GM21423 (cell line): ENCODE results near the gene FADS3.

Source experiments
- ATAC-seq: cut with Tn5 transposase; IDR thresholded peaks from one replicate; pipeline ENCODE4 v1.9.1; 2021; ENCODE audit warnings: mild to moderate bottlenecking, moderate library complexity; ENCODE audit not compliant: unreplicated experiment

The FADS3 gene

DNA sequence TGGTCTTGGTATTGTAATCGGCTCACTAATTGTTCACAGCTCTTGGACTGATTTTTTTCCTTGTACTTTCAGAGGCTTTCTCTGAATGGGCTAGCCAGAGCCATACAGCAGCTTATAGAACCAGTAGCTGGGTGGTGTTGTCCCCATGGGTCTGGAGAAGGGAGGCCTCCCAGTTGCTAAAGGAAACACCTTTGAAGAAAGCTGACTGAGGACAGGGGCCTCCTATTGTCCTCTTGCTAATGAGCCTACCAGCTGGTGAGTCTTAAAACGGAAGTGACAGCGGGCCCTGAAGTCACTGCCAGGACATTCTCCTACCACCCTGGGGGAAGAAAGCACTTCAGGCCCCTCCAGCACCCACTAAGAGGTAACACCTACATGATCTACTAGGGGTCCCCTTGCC lies 9.9 kb downstream of the FADS3 start:
- ATAC-seq = no peak

DNA sequence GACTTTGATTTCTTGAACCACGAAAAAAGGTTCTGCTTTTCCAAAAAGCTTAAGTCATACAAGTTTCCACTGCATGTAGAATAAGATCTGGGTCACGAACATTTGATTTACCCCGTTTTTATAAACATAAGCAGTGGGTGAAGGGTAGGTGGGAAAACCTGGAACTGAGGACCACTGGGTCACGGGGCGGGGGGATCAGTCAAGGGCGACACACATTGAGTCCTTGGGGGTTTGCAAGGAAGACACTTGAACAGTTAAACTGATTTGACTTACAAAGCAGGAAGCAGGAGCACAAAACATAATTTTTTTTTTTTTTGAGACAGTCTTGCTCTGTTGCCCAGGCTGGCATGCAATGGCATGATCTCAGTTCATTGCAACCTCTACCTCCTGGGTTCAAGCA lies 10.9 kb downstream of the FADS3 start:
- no peak for ATAC-seq

DNA sequence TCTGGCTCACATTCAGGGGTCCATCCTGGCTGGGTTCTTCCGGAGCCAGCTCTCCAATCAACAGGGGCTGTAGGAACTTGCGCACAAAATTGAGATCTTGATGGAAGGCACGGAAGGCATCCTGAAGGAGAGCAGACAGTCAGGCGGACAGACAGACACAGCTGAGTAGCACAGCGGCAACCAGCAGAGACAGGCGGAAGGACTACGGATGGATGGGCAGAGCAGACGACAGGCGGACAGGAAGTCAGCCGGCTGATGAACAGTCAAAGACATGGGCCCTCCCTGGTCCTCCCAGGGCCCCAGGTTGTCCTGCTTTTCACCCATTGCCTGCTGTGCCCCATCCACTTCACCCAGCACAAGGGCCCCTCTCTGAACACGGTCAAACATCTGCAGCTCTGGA lies 11.3 kb downstream of the FADS3 start:
- ATAC-seq = no peak

DNA sequence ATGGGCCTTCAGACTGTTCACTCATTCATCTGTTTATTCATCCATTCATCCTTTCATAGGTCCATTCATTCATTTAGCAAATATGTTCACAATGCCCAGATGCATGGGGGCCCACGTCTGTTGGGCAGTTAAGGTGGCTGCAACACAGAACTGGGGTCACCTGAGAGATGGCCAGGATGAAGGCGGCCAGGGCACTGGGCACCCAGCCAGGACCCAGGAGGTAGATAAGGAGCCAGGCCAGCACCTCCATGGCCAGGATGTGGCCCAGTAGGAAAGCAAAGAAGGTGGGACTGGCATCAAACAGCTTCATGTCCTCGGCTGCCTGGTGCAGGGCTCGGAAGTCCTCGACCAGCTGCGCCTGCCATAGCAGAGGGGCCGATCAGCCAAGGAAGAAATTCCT lies 12.2 kb downstream of the FADS3 start:
- ATAC-seq = no peak

DNA sequence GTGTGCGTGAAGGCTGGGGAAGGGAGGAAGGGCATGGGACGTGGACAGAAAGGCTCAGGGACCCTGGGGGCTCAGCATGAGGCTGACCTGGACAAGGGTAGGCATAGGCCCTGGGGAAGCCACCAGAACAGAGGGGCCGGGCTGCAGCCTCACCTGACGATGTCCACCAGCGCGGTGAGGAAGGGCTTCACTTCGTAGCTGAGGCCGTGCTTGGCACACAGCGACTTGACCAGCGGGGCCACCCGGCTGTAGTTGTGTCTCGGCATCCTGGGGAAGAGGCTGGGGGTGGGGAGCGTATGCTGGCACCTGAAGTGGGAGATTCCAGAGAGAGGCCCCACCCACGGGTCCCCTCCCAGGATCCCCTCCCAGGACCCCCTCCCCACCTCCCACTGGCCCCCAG lies 15.6 kb downstream of the FADS3 start:
- no peak for ATAC-seq

DNA sequence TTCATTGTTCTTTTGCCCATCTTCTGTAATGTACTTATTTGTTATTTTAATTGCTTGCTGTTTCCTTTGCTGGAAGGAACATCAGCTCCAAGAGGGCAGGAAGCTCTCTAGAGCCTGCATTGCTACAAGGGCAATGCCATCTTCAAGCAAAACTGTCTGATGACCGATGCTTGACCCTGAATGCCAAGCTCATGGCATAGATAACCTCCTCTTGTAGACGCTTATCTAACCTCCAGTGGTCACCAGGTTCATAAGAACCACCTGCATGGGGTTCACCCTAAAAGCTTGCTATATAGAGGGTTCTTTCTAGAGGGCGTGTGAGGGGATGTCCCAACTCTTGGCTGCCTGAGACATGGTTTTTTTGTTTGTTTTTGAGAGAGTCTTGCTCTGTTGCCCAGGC lies 16.5 kb downstream of the FADS3 start:
- ATAC-seq = no peak

DNA sequence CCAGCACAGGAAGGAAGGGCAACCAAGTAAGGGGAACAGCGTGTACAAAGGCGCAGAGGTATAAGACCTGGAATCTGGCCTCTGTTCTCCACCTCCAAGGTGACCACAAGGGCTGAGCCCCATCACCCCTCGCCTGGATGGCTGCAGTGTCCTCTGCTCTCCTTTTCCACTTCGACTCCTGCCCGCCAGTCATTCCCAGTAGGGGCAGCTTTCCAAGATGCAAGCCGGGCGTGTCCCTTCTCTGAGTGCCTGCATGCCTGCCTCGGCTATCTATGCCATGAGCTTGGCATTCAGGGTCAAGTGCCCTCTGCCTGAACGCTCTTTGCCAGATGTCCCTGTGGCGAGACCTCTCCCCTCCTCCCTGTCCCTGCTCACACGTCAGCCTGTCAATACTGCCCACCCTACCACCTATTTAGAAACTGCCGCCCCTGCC lies 17.0 kb downstream of the FADS3 start:
- ATAC-seq = no peak

DNA sequence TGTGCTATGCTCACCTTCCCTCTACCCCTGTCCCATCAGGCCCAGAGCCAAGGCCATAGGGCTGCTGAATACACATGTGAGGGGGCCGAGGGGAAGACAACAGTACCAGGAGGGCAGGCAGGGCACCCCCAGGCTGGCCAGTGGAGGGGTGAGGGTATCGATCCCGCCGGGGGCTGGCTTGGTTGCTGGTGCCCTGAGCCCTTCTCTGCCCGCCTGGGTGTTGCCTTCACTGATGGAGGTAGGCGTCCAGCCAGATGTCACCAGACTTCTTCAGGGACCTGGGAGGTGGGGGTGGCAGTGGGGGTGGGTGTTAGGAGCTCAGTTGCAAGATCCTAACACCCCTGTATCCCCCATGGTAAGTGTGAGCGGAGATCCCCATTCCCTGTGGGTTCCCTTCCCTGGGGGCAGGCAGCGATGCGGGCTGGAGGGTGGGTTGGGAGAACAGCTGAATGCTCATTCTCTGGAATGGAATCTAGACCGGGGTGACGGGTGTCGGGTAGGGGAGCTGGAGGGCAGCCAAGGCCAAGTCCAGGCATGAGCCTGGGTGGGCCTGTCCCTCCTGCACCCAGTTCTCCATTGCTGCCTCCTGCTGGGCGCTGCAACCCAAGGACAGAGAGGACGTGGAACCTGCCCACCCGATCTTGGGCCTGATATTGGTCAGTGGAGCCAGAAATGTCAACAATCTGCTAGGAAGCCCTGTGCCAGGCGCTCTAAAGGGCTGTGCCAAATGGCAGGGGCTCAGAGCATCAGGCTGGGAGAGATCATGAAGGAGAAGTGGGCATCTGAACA lies 17.6 kb downstream of the FADS3 start:
- ATAC-seq = no peak

DNA sequence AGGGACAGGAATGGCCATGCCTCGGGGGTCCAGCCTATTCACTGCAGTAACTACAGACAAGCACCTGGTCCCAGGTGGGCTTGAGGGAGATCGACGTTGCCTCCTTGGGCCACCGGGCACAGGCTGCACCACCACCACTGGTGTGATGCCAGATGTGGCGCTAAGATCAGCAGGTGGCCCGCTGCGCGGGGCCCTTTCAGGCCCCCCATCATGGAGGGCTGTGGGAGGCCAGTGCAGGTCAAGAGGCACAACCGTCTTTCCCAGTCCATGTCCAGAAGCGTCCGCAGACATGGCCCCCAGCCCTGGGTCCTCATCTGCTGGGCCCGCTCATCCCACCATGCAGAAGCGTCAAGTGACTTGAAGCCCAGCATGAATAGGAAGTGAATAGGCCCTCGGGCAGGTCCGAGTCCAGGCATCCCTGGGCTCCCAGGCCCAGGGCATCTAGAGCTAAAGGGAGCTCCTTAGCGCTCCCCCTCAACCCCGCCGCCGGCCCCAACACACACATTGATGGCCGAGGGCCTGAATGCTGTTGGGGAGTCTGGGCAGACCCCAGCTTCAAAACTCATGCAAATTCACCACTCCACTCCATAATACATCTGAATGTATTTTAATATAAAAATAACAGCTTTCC lies 18.3 kb downstream of the FADS3 start:
- no peak for ATAC-seq

DNA sequence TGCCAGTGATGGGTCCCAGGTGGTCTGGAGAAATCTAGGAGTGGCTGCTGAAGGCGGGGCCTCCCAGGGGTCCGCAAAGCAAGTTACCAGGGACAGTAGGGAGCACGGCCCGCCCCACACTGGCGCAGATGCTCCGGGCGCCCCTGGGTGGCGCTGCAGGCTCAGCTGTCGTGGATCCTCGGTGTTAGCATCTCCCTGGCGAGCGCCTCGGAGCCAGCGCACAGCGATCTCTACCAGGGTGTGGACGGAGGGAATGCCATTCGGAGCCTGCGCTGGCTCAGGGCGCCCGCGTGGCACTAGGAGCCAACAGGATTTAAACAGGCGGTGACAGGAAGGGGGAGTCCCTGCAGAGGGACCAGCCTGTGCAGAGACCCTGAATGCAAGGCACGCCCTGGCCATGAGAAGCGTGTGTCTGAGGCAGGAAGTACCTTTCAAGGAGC lies 20.2 kb downstream of the FADS3 start:
- ATAC-seq = peak; percentile 69

DNA sequence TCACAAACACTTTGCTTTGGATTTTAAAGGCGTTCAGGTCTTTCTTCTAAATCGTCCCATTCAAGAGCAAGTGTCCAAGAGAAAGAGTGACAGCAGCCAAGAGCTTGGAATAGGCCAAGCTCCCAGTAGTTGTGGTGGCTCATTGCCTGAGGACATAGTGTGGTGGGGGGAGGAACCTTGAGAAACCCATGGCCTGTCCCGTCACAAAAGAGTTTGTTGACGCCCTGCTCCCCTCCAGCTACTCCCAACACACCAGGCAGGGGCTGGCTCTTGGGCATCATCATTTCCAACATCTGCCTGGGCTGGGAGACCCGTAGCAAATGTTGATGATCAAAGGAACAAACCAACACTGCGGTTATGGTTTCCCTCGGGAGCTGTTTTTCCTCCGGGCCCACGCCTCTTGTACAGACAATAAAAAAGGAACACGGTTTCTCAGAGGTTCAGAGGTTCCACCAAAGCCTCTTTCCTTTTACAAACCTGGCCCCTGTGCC lies 20.8 kb downstream of the FADS3 start:
- no peak for ATAC-seq

DNA sequence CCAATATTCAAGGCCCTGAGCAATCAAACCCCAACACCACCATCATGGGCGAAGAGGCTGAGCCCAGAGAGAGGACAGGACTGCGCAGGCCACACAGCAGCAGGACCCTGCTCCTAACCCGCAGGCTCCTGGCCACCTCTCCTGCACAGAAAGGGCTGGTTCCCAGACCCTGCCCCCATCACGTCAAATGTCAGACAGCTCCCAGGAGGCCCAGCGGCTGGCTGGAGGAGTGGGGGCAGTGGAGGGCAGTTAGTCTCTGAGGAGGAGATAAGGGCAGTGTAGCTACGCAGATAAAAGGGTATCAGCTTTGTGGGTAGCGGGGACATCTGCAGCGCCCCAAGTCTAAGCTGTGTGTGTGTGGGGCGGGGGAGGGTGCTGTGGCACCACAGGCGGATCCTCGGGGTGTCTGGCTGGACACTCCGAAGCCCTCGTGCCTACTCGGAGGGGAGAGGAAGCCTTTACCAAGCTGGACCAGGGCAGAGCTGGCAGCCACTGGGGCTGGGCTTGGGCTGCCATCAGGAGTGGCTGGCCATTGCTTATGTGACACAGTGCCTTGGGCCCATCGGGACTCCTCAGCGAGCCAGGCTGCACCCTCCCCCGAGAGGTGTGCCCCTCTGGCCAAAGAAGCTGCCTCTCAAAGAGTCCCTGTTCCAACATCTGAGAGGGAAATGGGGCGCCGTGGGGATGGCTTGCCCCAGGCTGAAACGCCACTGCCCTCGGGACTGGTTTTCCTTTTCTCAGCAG lies 21.5 kb downstream of the FADS3 start:
- no peak for ATAC-seq

DNA sequence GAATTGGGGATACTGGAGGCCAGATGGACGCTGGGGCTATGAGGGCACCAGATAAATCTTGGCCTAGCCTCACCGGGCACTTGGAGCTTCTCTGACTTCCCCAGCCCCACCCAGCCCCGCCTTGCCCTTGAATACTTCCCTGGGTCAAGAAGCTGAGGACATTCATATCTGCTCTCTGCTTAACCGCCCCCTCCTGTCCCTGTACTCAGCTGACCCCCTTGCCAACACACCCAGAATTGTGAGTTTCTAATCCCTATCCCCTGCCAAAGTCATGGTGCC lies 22.0 kb downstream of the FADS3 start:
- no peak for ATAC-seq

DNA sequence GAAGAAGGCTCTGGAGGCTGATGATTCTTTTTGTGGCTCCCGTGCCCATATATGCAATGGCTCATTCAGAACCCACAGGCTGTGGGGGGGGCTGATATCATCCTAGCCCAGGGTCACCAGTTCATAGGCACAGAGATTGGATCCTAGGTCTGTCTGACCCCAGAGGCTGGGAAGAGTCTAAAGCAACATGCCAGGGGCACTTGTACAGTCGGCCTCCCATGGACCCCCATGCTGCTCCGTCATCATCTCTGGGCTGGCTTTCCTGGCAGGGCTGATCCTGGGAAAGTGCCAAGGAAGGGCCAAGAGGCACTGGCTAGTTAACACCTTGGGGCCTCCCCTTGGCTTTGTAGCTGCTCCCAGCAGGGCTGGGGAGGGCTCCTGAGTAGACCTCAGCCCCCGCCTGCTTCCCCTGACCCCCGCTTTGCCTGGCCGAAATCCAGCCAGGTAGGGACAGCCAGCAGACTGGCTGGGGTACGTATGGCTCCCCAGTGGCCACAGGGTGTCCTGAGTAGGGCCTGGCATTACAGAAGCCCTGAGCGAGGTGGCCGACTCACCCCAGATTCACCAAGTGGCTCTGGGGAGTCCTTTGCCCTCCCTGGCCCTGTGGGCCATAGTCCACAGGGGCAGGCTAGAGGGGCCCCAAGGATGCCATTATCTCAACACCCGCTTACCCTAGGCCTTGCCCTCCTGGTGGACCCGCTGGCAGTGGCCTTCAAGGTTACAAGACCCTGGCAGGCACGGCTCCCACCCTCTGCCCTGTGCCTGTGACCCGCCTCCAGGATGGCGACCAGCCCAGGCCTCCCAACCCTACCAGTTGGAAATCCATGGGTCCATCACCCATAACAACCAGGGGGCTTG lies 22.5 kb downstream of the FADS3 start:
- no peak for ATAC-seq

DNA sequence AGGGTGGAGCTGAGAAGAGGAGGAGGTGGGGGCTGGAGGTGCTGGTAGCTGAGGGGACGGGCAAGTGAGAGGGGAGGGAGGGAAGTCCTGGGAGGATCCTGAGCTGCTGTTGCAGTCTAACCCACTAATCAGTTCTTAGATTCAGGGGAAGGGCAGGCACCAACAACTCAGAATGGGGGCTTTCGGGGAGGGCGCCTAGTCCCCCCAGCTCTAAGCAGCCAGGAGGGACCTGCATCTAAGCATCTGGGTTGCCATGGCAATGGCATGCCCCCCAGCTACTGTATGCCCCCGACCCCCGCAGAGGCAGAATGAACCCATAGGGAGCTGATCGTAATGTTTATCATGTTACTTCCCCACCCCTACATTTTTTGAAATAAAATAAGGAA lies 24.4 kb downstream of the FADS3 start:
- no peak for ATAC-seq

DNA sequence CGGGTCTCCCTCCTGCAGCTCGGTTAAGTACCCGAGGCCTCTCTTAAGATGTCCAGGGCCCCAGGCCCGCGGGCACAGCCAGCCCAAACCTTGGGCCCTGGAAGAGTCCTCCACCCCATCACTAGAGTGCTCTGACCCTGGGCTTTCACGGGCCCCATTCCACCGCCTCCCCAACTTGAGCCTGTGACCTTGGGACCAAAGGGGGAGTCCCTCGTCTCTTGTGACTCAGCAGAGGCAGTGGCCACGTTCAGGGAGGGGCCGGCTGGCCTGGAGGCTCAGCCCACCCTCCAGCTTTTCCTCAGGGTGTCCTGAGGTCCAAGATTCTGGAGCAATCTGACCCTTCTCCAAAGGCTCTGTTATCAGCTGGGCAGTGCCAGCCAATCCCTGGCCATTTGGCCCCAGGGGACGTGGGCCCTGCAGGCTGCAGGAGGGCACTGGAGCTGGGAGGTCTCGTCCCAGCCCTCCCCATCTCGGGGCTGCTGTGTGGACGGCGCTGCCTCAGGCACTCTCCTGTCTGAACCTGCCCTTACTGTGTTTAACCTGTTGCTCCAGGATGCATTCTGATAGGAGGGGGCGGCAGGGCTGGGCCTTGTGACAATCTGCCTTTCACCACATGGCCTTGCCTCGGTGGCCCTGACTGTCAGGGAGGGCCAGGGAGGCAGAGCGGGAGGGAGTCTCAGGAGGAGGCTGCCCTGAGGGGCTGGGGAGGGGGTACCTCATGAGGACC lies 25.0 kb downstream of the FADS3 start:
- ATAC-seq = no peak

DNA sequence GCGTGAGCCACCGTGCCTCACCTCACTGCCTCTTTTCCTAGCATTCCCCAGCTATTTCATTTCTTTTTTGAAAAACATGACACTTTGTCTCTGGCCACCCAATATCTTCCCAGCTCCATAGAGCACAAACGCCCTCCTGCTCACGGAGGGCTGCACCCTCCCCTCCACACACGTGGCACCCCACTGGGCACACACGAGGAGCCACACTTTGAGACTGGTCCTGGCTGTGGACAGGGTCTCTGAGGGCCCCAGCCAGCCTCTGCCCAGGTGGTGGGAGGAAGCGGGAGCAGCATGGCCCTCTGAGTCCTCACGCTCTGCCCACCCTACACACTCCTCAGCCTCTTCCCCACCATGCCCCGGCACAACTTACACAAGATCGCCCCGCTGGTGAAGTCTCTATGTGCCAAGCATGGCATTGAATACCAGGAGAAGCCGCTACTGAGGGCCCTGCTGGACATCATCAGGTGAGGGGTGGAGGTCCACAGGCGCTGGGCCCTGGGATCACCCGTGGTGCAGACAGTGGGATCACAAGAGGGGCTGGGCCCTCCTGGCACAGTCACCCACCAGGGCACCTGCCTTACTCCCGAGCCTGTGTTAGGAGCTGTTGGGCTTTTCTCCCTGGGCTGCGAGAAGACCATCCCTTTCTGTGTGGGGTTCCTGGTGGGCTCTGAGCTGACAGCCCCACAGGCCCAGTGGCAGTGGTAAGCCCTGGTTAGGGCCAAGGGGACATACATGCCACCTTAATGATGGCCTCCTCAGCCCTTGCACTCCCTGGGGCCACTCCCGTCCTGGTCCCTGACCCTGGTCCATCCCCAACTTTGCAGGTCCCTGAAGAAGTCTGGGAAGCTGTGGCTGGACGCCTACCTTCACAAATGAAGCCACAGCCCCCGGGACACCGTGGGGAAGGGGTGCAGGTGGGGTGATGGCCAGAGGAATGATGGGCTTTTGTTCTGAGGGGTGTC lies 26.2 kb downstream of the FADS3 start:
- no peak for ATAC-seq

DNA sequence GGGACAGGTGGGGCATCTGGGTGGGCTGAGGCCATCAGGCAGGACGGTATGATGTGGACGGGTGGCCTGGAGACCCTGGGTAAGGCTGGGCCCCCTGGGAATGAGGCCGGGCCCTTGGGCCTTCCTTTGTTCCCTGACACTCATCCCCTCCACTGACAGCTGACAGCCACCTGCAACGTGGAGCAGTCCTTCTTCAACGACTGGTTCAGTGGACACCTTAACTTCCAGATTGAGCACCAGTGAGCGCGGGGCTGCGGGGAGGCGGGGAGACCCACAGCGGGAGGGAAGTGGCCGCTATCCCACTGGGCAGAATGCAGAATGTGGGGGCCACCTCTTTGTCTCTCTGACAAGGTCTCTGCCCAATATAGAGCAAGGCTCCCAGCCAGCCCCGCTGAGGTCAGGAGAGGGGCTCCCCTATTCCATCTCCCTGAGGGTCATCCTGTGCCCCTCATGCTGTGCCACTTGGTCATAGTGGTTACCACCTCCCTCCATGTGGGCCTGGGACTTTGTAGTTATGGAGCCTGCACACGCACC lies 27.7 kb downstream of the FADS3 start:
- no peak for ATAC-seq
